GM19395 (cell line): ENCODE data around the gene CFAP65.

Experiments used
- ATAC-seq: cut with Tn5 transposase; IDR thresholded peaks from one replicate; pipeline ENCODE4 v1.9.1; 2021; ENCODE audit warnings: mild to moderate bottlenecking, moderate library complexity; ENCODE audit not compliant: unreplicated experiment

The CFAP65 gene

DNA sequence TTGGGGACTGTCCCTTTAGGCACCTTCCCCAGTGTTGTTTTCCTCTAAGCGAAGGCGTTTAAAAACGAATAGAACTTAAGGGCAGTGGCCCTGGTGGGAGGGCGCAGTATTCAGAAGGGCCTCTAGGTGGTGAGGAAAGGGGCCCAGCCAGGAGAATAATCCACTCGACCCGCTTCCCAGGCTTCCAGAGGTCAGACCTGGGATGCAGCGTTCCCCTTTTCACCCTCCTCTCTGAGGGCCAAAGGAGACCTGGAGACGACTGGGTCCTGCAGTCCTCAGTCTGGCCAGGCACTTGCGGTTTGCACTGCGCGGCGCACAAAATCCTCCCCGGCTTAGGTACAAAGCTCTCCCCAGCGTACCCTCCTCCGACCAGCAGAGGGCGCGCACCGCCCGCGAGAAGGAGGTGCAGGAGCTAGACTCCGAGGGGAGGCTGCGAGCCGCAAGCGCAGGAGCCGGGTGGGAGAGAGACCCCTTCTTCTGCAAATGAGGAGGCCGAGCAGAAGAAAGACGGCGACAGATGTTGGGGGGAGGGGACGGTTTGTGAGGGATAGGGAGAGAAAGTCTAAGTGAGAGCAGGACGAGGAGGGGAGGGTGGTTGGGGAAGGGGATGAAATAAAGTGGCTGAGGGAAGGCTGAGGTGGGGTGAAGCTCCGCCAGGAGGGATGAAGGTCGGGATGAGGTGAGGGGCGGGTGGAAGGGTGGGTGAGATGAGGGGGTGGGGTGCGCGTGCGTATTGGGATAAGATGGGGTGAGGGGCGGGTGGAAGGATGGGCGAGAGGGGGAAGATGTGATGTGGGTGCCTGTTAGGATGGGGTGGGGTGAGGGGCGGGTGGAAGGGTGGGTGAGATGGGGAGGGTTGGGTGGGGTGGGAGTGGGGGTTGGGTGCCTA lies 61.2 kb downstream of the CFAP65 start:
- ATAC-seq: peak; percentile 96

DNA sequence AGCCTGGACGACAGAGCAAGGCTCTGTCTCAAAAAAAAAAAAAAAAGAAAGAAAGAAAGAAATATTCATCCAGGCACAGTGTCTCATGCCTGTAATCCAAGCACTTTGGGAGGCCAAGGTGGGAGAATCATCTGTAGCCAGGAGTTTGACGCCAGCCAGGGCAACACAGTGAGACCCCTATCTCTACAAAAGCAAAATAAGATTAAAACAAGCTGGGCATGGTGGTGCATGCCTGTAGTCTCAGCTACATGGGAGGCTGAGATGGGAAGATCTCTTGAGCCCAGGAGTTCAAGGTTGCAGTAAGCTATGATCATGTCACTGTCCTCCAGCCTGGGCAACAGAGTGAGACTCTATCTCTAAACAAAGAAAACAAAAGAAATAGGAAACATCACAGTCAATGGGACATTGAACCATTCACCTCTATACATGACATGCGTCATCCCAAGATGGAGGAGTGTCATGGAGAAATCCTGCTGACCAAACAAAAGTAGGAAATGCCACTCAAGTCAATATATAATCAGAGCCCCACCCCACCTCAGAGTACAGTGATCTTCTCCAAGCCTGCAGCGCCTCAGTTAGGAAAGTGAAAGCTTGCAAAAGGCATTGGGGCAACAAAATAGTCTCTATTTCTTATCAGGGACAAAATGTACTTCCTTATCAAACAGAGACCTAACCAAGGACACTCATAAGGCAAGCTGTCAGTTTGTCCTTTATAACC lies 66.1 kb downstream of the CFAP65 start:
- no peak for ATAC-seq

DNA sequence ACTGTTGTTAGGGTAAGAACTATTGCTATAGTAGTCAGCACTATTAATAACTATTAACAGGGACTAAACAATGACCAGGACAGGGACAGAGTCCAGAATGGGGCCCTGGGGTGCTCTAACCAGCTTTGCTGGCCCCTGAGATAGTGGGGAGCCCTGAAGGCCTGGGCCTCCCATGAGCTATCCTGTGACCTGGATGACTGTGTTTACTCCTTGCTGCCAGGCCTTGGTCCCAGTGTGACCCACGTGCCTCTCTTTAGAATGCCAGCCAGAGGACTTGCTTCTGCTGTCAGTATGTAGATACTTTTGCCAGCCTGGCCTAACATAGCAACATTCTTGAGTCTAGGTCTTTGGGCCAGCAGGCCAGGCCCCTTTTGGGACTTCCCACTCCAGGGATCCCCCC lies 70.4 kb downstream of the CFAP65 start:
- ATAC-seq: no peak

DNA sequence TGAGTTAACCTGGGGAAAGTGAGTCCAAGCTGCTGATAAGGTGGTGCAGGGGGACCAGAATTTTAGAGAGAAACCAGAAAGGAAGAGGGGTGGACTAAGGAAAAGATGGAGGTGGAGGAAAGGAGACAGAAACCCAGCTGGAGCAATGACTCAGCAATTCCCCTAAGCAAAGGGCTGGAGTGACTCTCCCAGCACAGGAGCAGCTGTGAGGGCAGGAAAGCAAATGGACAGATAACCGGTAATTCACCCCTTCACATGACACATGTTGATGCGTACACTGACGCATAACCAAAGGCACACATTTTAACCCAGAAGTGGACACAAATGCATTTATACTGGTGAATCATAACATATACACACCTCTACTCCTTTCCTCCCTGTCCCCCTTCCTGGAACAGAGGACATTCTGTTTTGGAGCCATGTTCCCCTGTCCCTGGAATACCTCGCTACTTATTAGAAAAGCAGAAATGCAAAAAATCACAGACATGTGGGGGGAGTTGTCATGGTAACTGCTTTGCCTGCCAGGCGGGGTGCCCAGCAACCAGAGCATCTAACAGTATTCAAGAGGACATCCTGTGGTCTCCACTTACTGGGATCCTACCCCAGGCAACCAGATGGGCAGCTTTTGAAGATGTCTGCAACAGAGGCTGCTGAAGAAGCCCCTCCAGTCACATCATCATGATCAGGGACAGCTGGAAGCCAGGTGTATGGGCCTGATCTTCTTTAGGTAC lies 77.1 kb downstream of the CFAP65 start:
- no peak for ATAC-seq

DNA sequence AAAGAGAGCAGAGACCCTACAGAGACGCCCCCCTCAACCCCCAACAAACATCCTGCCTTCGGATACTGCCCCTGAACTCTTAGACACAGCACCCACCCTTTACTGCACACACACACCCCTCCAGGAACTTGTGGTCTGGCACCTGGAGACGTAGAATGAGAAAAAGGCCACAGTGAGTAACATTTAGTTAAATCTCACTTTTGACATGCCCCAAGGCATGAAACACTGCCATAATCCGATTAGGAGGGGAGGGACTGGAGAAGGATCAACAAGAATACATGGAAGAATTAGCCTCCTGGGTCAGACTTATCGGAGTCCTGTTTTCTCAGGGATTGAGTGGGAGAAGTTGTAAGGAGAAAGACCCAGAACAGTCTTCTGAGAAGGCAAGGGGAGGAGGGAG lies 77.7 kb downstream of the CFAP65 start:
- no peak for ATAC-seq

DNA sequence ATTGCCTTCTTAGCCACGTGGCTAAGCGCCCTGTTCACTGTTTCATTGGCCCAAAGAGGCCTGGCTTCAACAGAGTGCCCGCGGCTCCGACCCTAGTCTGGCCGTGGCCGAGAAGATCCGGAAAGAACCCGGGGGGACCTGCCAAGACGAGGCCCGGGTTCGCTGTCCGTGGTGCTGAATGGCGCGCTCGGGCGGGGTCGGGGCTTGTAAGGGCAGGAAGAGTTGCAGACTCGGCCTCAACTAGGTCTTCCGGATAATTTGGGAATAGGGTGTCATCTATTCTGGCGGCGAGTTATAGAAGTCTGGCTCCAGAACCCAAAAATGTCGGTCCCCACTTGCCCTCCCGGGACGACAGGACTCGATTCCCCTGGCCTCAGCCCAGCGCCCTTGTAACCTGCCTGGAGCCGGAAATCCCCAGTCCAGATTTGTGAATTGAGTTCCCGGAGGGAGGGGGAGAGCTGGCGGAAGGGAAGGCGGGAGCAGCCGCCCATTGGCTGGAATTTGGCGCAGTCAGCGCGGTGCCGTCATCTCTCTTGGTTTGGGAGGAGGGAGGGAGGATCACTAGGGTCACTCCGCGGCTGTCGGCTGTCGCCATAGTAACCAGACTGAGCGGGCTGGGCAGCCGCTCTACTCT lies 78.3 kb downstream of the CFAP65 start:
- ATAC-seq: no peak

DNA sequence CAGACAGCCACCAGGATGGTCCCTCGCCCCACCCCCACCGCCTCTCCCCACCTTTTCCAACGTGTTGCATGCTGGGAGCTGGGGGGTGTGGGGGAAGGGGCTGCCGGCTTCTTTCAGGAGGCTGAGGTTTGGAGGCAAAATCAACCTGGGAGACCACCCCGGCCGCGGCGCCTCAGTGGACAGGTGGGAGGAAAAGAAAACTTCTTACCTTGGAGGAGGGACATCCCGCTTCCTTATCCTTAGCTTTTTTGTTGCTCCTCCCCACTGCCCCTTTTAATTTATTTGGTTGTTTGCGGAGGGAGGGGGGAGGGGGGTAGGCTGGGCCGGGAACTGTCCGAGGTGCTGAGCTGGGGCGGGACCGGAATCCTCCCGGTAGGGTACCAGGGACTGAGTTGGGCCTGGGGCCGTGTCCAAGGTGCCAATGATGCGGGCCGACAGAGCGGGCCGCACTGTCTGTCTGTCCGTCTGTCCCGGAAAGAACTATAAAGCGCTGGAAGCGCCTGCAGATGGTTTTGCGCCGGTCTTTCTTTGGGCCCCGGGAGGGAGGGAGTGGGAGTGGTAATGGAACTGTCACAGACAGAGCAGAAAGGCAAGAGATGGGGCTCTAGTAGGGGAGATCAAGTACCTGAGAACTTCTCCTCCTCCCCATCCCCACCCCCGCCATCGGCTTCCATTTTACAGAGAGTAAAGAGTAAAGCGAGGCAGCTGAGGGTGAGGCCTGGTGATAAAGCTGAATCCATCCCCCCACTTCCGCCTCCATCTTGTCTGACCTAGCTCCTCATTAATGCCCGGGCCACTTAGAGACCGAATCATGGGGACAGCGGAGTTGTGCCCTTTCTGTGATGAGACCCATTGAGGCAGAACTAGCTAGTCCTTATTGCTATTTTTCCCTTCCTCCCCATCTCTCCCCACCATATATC lies 79.4 kb downstream of the CFAP65 start:
- ATAC-seq: no peak

DNA sequence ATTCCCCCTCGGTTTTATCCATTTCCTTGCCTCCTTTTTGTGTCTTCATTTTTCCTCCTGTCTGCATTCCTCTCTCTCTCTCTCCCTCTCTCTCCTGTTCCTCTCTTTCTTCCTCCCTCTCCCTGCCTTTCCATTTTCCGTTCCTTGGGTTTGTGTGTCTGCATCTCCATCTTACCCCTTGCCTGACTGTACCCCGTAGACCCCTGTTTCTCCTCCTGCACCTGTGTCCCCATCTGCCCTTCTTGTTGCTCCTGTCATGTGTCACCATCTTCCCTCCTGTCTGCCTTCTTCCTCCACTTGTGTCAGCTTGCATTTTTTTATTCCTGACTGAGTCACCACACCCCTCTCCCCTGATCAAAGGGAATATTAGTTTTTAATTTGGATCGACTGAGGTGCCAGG lies 80.1 kb downstream of the CFAP65 start:
- ATAC-seq: no peak

DNA sequence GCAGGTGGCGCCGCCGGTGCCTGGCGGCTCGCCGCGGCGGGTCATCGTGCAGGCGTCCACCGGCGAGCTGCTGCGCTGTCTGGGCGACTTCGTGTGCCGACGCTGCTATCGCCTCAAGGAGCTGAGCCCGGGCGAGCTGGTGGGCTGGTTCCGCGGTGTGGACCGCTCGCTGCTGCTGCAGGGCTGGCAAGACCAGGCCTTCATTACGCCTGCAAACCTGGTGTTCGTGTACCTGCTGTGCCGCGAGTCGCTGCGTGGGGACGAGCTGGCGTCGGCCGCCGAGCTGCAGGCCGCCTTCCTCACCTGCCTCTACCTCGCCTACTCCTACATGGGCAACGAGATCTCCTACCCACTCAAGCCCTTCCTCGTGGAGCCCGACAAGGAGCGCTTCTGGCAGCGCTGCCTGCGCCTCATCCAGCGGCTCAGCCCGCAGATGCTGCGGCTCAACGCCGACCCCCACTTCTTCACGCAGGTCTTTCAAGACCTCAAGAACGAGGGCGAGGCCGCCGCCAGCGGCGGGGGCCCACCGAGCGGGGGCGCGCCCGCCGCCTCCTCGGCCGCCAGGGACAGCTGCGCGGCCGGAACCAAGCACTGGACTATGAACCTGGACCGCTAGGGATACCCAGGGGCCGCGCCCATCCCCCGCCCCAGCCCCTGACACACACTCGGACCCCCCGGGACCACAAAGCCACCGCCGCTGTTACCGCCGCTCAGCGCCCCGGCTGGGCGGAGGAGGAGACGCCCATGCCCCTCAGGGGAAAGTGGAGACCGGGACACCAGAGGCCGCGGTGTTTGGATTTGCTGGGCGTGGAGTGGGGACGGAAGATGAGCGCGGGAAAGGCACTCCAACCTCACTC lies 80.8 kb downstream of the CFAP65 start:
- no peak for ATAC-seq

DNA sequence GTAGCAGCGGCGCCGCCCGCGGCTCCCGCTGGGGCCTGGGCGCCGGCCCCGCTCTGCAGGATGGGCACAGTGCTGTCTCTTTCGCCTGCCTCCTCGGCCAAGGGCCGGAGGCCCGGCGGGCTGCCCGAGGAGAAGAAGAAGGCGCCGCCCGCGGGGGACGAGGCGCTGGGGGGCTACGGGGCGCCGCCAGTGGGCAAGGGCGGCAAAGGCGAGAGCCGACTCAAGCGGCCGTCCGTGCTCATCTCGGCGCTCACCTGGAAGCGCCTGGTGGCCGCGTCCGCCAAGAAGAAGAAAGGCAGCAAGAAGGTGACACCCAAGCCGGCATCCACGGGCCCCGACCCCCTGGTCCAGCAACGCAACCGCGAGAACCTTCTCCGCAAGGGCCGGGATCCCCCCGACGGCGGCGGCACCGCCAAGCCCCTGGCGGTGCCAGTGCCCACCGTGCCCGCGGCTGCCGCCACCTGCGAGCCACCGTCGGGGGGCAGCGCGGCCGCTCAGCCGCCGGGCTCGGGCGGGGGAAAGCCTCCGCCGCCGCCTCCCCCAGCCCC lies 81.5 kb downstream of the CFAP65 start:
- no peak for ATAC-seq

DNA sequence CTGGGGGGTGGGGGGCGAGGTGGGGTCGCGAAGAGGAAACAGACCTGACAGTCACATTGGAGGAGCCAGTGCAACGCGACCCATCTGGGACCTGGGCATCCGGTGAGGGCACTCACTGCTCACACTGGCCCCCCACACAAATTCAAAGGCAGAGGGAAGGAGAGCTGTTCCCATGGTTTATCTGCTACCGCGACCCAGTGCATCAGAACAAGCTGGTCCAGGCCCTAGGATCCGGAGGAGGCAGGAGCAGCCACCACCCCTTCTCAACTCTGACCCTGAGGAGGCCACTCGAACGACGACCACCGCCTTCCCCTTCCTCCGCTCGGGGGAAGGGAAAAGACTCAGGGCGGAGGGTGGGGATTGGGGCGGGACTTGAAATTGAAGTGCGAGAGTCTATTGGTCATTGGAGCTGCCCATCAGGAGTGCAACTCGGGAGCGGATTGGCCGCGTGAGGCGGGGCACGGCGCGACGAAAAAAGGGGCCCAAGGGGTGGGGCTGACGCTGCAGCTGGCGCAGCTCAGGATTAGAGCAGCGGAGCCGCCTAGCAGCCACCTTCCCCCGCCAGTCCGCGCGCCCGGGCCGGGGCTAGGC lies 82.1 kb downstream of the CFAP65 start, which contains the start of gene CDK5R2:
Gene CDK5R2 (plus strand): TSS at position 526 of the 591 bp plus-strand sequence. CDS start 155 bp downstream, outside the sequence.
- peak; percentile 98 for ATAC-seq

DNA sequence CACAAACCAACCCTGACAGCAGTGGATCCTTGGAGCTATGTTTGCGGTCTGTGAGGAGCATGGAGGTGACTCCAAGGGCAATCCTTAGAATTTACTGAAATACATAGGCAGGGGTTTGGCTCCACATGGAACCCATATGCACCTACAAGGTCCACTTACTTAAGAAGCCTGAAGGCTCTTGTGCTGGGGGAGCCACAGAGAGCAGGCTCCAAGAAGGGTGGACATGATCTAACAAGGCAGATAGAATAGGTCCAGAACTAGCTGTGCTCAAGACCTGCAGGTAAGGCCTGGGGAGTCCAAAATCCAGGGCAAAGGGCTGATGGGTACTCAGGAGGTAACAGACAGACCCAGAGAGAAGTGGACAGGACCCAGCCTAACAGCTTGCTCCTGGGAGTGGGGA lies 83.0 kb downstream of the CFAP65 start:
- no peak for ATAC-seq

DNA sequence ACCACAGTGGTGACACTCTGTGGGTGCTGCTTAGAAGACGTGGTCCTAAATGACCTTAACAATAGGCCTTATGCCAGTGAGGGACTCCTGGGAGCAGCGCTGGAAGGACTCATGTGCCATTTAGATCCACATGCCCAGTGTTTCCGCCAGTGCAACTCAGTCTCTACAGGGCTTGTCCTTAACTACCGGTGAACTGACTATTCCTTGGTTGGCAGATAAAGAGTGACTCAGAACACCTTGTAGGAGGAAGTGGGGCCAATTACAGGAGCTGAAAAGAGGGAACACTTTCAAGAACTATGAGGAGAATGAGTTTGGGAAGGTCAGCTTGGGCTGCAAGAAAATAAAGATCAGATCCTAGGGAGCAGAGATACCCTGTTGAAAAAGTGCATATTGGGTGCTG lies 83.6 kb downstream of the CFAP65 start:
- ATAC-seq: no peak

DNA sequence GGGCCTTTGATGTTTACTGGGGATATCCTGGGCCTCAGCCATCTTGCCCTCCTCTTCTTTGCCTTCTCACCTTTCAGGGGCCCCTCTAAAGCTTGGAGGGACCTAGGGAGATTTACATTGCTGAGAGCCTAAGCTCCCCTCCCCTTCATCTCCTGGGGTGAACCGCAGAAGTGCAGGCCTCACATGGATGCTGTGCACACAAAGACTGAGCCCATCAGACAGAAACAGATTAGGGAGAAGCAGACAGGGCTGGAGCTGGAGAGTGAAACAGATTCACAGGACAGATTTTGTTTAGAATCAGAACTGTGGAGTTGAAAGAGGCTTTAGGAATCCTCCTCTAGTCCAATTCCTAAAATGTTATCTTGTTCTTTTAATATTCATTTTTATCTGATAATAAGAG lies 85.3 kb downstream of the CFAP65 start:
- no peak for ATAC-seq

DNA sequence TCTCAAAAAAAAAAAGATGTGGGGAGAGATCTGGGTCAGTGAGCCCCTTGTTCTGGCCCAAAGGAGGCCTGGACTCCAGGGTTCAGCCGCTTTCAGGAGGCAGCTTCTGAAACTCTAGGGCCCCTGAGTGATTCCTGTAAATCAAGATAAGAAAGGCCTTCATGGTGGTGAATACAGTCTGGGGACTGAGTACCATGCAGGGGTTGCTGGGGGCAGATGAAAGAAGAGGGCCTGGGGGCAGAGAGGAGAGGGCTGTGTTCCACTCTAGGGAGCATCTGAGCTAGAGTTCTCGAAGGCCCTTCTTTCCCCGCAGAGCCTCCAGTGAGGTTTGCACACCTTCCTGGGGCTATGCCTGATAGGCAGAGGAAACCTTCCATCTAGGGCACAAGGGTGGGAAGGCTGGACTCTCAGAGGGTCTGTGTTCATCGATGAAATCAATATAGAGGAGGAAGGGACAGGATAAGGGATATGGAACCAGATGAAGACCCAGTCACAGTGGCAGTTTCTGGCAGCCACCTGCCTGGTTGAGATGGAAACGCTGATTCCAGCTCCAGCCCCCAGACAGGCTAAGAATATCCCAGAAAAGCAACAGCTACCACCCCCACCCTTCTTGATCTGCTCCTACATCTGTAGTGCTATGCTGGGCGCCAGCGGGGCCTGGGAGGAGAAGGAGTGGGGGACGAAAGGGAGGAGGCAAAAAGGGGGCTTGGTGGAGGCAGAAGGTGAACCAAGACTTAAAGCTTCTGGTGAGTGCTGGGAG lies 86.6 kb downstream of the CFAP65 start:
- ATAC-seq: no peak

DNA sequence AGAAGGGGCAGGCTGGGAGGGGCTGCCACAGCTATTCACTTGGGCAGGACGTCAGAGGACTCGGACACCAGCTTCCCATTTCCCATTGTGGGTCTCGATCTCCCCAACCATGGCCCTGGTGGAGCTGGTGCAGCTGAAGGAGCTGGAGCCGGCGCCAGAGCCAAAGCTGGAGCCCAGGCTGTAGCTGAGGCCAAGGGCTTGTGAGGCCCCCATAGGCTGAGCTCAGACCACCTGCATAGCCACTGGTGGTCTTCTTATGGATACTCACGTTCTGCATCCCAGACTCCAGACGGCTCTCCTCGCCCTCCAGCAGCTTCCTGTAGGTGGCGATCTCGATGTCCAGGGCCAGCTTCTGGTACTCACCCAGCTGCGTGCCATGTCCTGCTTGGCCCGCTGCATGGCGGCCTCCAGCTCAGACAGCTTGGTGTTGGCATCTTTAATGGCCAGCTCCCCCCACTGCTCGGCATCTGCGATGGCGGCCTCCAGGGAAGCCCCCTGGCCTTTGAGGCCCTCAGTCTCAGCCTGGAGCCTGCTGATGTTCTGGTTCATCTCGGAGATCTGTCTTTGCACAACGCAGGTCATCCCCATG lies 87.9 kb downstream of the CFAP65 start:
- no peak for ATAC-seq
